Measurements from ENCODE around the gene DGLUCY.
A peak's percentile ranks its signal among the peaks of the same experiment; 100 is the strongest.
"Not testable (repeated sequence)": the region's sequence is repeated elsewhere in the genome, so short reads cannot be mapped to it uniquely, and the experiment has no call there.

The DGLUCY gene, protein sequence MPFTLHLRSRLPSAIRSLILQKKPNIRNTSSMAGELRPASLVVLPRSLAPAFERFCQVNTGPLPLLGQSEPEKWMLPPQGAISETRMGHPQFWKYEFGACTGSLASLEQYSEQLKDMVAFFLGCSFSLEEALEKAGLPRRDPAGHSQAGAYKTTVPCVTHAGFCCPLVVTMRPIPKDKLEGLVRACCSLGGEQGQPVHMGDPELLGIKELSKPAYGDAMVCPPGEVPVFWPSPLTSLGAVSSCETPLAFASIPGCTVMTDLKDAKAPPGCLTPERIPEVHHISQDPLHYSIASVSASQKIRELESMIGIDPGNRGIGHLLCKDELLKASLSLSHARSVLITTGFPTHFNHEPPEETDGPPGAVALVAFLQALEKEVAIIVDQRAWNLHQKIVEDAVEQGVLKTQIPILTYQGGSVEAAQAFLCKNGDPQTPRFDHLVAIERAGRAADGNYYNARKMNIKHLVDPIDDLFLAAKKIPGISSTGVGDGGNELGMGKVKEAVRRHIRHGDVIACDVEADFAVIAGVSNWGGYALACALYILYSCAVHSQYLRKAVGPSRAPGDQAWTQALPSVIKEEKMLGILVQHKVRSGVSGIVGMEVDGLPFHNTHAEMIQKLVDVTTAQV

DNA sequence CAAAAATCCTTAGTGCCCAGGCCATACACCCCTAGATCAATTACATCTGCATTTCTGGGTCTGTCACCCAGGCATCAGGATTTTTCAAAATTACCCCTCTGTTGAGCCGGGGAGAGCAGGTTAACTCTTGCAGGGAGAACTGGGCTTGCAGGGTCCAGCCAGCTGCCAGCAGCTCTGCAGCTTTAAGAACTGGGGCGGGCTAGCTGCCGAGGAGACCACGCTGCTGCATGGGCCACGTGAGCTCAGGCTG lies at the start of gene DGLUCY:
Gene DGLUCY, plus strand, starts transcription at position 245 of the 250 bp plus-strand sequence. CDS start 46,222 bp downstream, outside the sequence.
- H3K9me3 Mint-ChIP-seq = no peaks in the 10 kb centered on the region
- peaks cover 15% of the 10 kb centered on the region for H3K36me3 Mint-ChIP-seq
- H3K27ac Mint-ChIP-seq = peak within 1 kb of the TSS; percentile 92
- H3K27me3 Mint-ChIP-seq = no peaks in the 10 kb centered on the region
- ATAC-seq (ENCODE audit: low read depth) (peak; percentile 70), DNase-seq (ENCODE audit: low spot score in 2 of 2) (no peak)
- peaks cover 41% of the 10 kb centered on the region for H3K4me1 Mint-ChIP-seq
- H3K4me3 Mint-ChIP-seq = peak within 1 kb of the TSS; percentile 86

DNA sequence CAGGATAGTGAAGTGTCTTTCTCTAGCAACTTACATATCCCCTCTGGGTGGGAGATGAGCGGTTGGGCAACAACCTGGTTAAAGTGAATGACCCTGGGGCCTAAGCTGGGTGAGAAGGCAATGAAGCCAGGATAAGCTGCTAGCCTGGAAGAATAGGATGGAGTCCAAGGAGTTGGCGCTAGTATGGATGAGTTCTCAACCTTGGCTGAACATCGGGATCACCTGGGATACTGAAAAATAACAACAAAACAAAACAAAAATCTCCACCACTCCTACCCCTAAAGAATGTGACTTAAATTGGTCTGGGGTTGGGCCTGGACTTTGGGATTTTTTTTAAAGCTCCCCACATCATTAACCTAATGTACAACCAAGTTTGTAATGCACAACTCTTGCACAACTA lies 48.6 kb upstream of the DGLUCY start:
- peaks cover 13% of the 10 kb centered on the region for H3K36me3 Mint-ChIP-seq
- DNase-seq (ENCODE audit: low spot score in 2 of 2) = no peak
- H3K27ac Mint-ChIP-seq = no peak overlapping the region
- H3K4me1 Mint-ChIP-seq = peaks cover 27% of the 10 kb centered on the region
- no peak for ATAC-seq (ENCODE audit: low read depth)
- no peaks in the 10 kb centered on the region for H3K9me3 Mint-ChIP-seq
- H3K27me3 Mint-ChIP-seq = no peaks in the 10 kb centered on the region
- H3K4me3 Mint-ChIP-seq = no peak overlapping the region

DNA sequence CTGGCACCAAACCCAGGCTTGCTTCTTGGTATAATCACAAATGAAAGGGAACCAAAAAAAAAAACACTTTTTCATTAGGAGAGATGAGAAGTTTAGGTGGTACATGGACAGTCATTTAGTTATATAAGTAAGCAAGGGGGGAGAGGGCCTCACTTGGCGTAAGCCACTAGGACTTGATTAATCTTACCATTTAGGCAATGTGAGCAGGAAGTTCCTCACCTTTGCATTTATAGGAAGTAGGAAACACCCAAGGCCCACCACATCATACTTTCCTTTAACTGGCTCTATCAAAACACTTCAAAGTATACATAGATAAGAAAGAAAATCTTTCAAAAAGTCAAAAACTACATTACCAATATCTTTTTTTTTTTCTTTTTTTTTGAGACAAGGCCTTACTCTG lies 46.7 kb upstream of the DGLUCY start:
- Mint-ChIP-seq H3K27me3 (no peaks in the 10 kb centered on the region), H3K4me3 (no peak overlapping the region), H3K9me3 (peaks cover 3% of the 10 kb centered on the region), H3K36me3 (peaks cover 17% of the 10 kb centered on the region), H3K4me1 (peaks cover 27% of the 10 kb centered on the region), H3K27ac (no peak overlapping the region)
- DNase-seq (ENCODE audit: low spot score in 2 of 2) (no peak), ATAC-seq (ENCODE audit: low read depth) (no peak)

DNA sequence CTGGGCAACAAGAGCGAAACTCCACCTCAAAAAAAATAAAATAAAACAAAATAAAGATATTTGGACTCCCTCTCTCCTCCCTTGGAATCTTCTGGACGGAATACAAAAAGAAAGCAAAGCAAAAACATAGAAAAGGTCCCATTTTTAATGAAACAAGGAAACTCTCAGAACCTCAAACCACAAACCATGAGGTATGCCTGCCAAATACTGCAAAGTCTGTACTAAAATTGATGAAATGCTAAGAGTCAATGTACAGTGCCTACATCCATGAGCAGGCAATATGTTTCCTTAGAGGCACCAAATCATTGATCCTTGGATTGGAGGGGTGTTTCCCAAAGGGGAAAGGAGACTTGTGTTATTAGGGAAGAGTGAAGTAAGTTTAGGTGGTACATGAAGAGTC lies 45.2 kb upstream of the DGLUCY start:
- Mint-ChIP-seq H3K27me3 (no peaks in the 10 kb centered on the region), H3K4me3 (no peak overlapping the region), H3K9me3 (peaks cover 3% of the 10 kb centered on the region), H3K4me1 (peaks cover 17% of the 10 kb centered on the region), H3K27ac (no peak overlapping the region), H3K36me3 (peaks cover 17% of the 10 kb centered on the region)
- no peak for DNase-seq (ENCODE audit: low spot score in 2 of 2)
- no peak for ATAC-seq (ENCODE audit: low read depth)

DNA sequence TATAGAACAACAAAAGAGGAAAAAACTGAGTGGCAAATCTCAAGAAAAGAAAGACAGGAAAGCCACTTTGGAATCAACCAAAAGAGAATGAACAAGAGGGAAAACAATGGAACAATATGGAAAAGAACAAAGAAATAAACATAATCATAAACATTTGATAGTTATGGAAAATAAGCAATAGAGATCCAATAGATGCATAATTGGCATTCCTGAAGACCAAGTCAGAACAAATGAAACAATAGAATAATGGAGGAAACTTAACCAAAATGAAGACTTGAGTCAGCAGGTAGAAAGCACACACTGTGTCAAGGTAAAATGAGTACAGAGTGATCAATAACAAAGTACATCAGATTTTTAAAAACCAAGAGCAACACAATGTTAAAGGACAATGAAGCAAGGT lies 43.3 kb upstream of the DGLUCY start:
- peaks cover 14% of the 10 kb centered on the region for H3K4me1 Mint-ChIP-seq
- H3K36me3 Mint-ChIP-seq = peaks cover 9% of the 10 kb centered on the region
- DNase-seq (ENCODE audit: low spot score in 2 of 2) (no peak), ATAC-seq (ENCODE audit: low read depth) (no peak)
- no peak overlapping the region for H3K27ac Mint-ChIP-seq
- H3K9me3 Mint-ChIP-seq = peaks cover 3% of the 10 kb centered on the region
- no peak overlapping the region for H3K4me3 Mint-ChIP-seq
- H3K27me3 Mint-ChIP-seq = no peaks in the 10 kb centered on the region

DNA sequence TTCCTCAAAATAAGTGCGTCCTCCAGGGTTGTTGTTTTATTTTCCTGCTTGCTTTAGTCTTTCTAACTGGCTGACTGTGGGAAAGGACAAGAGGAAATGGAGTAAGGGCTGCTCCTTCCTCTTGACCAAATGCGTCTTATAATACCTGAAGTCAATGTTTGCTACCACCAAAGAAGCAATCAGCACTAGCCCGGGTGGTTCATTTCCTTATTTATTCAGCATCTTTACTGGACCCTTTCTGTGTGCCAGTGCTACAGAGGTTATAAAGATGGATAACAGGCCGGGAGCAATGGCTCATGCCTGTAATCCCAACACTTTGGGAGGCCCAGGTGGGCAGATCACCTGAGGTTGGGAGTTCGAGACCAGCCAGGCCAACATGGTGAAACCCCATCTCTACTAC lies 38.3 kb upstream of the DGLUCY start:
- ATAC-seq (ENCODE audit: low read depth) (no peak), DNase-seq (ENCODE audit: low spot score in 2 of 2) (no peak)
- peaks cover 1% of the 10 kb centered on the region for H3K9me3 Mint-ChIP-seq
- no peak overlapping the region for H3K4me3 Mint-ChIP-seq
- peaks cover 6% of the 10 kb centered on the region for H3K4me1 Mint-ChIP-seq
- no peak overlapping the region for H3K27ac Mint-ChIP-seq
- no peaks in the 10 kb centered on the region for H3K27me3 Mint-ChIP-seq
- H3K36me3 Mint-ChIP-seq = peaks cover 3% of the 10 kb centered on the region

DNA sequence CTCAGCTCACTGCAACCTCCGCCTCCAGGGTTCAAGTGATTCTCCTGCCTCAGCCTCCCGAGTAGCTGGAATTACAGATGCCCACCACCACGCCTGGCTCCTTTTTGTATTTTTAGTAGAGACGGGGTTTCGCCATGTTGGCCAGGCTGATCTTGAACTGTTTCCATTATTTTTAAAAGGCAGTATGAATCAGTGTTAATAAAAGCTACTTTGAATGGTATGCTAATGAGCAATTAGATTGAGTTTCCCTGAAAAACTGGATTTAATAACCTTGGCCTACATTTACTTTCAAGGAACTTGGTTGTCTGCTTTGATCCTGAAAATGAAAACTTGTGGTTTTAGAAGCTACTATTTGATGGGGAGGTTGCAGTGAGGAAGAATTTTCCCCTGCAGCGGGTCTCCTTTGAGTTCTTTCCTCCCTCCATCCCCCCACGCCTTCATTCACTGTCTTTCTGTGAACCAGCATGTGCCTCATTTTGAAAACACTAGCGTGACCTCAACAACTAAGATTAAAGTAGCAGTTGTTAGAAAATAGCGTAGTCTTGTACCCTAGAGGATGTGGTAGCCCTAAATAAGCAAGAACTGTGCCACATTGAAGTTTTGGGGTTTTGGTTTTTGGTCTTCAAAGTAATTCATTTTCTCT lies 35.7 kb upstream of the DGLUCY start:
- H3K9me3 Mint-ChIP-seq = no peaks in the 10 kb centered on the region
- H3K36me3 Mint-ChIP-seq = peaks cover 9% of the 10 kb centered on the region
- no peak for DNase-seq (ENCODE audit: low spot score in 2 of 2)
- H3K27me3 Mint-ChIP-seq = no peaks in the 10 kb centered on the region
- no peak overlapping the region for H3K27ac Mint-ChIP-seq
- H3K4me1 Mint-ChIP-seq = peaks cover 6% of the 10 kb centered on the region
- no peak for ATAC-seq (ENCODE audit: low read depth)
- H3K4me3 Mint-ChIP-seq = no peak overlapping the region

DNA sequence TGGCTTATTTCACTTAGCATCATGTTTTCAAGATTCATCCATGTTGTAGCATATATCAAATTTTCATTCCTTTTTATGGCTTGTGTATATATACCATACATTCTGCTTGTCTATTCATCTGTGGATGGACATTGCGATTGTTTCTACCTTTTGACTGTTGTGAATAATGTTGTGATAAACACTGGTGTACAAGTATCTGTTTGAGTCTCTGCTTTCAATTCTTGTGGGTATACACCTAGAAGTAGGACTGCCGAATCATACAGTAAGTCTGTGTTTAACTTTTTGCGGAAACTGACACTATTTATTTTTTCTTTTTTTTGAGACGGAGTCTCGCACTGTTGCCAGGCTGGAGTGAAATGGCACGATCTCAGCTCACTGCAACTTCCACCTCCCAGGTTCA lies 33.8 kb upstream of the DGLUCY start:
- H3K27ac Mint-ChIP-seq = no peak overlapping the region
- no peak for DNase-seq (ENCODE audit: low spot score in 2 of 2)
- H3K9me3 Mint-ChIP-seq = no peaks in the 10 kb centered on the region
- no peak overlapping the region for H3K4me3 Mint-ChIP-seq
- peaks cover 16% of the 10 kb centered on the region for H3K36me3 Mint-ChIP-seq
- peaks cover 6% of the 10 kb centered on the region for H3K4me1 Mint-ChIP-seq
- no peak for ATAC-seq (ENCODE audit: low read depth)
- H3K27me3 Mint-ChIP-seq = no peaks in the 10 kb centered on the region

DNA sequence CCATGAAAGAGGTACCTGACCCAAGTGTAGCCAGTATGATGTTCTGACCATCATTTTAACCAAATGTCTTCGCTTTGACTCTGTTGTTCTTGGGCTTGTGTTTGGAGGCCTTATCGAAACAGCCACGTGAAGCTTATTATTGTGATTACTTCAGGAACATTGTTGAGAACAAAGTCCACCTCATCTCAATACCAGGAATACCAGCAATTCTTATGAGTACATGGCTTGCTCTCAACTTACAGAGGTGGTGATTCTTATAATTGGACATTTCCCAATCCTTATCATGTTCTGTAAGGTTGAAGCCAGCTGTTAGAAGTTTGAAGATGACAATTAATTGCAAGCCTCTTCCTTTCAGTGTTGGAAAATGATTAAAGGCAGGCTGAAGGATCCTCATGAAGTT lies 31.6 kb upstream of the DGLUCY start:
- peaks cover 18% of the 10 kb centered on the region for H3K36me3 Mint-ChIP-seq
- no peak for DNase-seq (ENCODE audit: low spot score in 2 of 2)
- no peak for ATAC-seq (ENCODE audit: low read depth)
- H3K9me3 Mint-ChIP-seq = no peaks in the 10 kb centered on the region
- no peaks in the 10 kb centered on the region for H3K27me3 Mint-ChIP-seq
- H3K4me3 Mint-ChIP-seq = no peak overlapping the region
- no peak overlapping the region for H3K27ac Mint-ChIP-seq
- H3K4me1 Mint-ChIP-seq = peaks cover 5% of the 10 kb centered on the region

DNA sequence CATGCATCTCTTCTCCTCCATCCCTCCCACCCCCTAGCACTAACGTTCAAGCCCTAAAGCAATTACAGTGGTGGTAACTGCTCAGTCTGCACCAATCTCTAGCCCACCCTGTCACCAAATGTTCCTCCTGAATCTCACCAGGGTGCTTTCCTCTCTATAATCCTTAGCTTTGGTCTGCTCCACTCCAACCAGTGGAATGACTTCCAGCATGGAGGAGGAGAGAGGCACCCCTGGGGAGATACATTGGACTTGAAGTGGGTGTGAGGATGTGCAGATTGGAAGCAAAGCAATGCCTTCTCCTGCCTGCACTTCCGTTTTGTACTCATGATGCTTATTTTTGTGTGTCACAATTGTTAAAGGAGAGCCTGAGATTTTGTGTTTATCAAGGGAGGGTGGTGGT lies 29.4 kb upstream of the DGLUCY start:
- Mint-ChIP-seq H3K9me3 (no peaks in the 10 kb centered on the region), H3K27me3 (no peaks in the 10 kb centered on the region), H3K4me3 (no peak overlapping the region), H3K4me1 (peaks cover 9% of the 10 kb centered on the region), H3K27ac (no peak overlapping the region), H3K36me3 (peaks cover 18% of the 10 kb centered on the region)
- DNase-seq (ENCODE audit: low spot score in 2 of 2) (no peak), ATAC-seq (ENCODE audit: low read depth) (no peak)

DNA sequence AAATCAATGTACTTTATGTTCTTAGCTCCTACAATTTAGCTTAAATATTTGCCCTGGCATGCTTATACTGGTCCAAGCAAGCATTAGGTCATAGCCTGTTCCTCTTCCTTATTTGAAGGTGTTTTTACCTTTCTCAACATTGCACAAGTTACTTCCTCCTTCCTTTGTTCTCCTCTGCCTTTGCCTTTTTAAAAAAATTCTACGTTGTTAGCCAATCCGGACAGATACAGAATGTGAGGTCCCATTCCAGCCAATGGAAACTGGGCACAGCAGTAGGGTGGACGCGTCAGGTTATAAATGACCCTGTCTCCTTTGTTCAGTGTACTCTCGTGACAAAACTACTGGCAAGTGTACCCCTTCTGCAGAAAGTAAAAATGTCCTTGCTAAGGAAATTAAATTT lies 26.4 kb upstream of the DGLUCY start:
- not testable (repeated sequence) for H3K27me3 Mint-ChIP-seq; H3K4me1 Mint-ChIP-seq; DNase-seq (ENCODE audit: low spot score in 2 of 2); H3K4me3 Mint-ChIP-seq; H3K9me3 Mint-ChIP-seq; ATAC-seq (ENCODE audit: low read depth)
- H3K36me3 Mint-ChIP-seq = peaks cover 14% of the 10 kb centered on the region
- H3K27ac Mint-ChIP-seq = peak overlapping the region; percentile 29

DNA sequence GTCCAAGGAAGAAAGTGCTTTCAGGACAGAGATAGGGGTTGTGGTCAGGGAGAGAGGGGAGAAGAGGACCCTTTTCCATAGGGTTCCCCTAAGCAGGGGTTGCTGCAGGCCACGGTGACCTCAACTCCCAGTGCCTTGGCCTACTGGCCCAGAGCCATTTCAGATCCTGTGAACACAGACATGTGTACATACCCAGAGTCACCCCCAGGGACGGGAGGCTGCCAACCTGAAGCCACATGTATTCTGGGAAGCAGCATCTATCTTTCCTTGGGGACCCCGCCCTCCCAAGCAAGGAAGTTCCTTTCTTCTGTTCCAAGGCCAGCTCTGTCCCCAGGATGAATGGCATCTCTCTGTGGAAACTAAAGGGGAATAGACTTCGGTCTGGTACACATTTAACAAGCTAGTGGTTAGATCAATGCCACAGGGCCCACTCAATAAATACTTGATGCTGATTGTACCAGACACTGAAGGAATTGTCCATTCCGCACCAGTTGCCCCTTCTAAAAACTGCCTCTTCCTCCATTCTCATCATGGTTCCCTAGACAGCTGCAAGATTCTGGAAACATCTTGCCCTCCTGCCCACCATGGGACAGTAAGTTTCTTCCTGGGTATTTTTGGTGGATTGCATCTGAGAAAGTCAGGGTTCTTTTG lies 25.2 kb upstream of the DGLUCY start:
- DNase-seq (ENCODE audit: low spot score in 2 of 2) (no peak), ATAC-seq (ENCODE audit: low read depth) (no peak)
- no peaks in the 10 kb centered on the region for H3K27me3 Mint-ChIP-seq
- H3K36me3 Mint-ChIP-seq = peaks cover 11% of the 10 kb centered on the region
- peaks cover 9% of the 10 kb centered on the region for H3K4me1 Mint-ChIP-seq
- no peak overlapping the region for H3K4me3 Mint-ChIP-seq
- H3K27ac Mint-ChIP-seq = no peak overlapping the region
- no peaks in the 10 kb centered on the region for H3K9me3 Mint-ChIP-seq

DNA sequence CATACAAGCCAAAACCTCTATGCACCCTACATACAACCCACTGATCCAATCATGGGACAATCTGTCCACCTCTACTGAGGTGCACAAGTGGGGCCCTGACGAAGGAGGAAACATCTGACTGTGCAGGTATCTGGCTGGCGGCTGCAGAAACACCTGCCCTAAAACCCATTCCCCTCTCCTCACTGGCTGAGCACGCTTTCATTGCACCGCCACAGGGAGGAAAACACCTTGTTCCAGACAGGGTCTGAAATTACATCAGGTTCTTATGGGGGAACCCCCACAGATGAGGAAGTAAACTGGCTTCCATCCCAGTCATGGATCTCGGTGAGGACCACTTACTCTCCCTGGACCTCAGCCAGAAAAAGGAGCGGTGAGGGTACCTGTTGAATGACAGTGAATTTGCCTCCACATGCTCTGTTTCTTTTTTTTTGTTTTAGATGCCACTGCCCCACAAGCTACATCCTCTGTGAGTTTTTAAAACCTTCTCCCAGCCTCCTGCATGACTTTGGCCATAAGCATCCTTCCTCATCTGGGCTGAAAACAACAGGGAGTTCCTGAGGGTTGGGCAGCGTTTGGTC lies 23.8 kb upstream of the DGLUCY start:
- Mint-ChIP-seq H3K9me3 (no peaks in the 10 kb centered on the region), H3K27ac (no peak overlapping the region), H3K36me3 (peaks cover 5% of the 10 kb centered on the region), H3K4me1 (peaks cover 9% of the 10 kb centered on the region), H3K27me3 (no peaks in the 10 kb centered on the region), H3K4me3 (no peak overlapping the region)
- DNase-seq (ENCODE audit: low spot score in 2 of 2) (no peak), ATAC-seq (ENCODE audit: low read depth) (peak; percentile 60)

DNA sequence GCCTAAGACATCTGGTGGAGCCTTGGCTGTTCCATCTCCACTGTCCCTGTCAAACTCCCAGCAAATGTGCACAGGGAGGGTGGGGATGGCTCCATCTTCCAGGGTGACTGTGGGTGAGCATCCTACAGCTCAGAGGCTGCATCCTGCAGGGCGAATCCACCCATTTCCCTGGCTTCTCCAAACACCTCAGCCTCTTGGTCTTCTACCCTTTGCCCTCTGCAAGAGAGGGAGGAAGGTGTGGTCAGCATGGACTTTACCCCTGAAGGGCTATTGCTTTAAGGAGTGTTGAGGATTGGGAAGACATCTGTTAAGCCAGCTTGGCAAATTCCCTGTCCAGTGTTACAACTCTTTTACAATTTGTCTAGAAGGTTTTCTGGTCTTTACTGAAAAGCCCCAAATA lies 23.1 kb upstream of the DGLUCY start:
- no peak overlapping the region for H3K4me3 Mint-ChIP-seq
- no peaks in the 10 kb centered on the region for H3K27me3 Mint-ChIP-seq
- no peak overlapping the region for H3K27ac Mint-ChIP-seq
- no peak for DNase-seq (ENCODE audit: low spot score in 2 of 2)
- no peaks in the 10 kb centered on the region for H3K9me3 Mint-ChIP-seq
- no peak for ATAC-seq (ENCODE audit: low read depth)
- H3K36me3 Mint-ChIP-seq = peaks cover 4% of the 10 kb centered on the region
- peaks cover 9% of the 10 kb centered on the region for H3K4me1 Mint-ChIP-seq
